K562 (cell line): ENCODE results near the gene BLM. TPM values are rescaled to one million over a fixed set of nuclear protein-coding genes. Genes with fewer than 3 reads are reported as not detected.

Experiments used
- BRCA1 ChIP-seq, 2 experiments: fragments of 450-650 bp in 1 of 2; sonication (generic) in 1 of 2; formaldehyde crosslinking in 1 of 2; IDR thresholded peaks; 2 replicates each; pipeline versions ENCODE4 v1.5.0 to v1.6.1; 2017 to 2020; ENCODE audit warnings: mild to moderate bottlenecking in 1 of 2, missing genetic modification reagents in 1 of 2
- PATZ1 ChIP-seq: fragments of 250-450 bp; sonication (Bioruptor Pico); IDR thresholded peaks from 2 replicates; pipeline ENCODE4 v1.5.0; 2020; ENCODE audit warnings: mild to moderate bottlenecking, borderline replicate concordance
- POLR2G ChIP-seq: fragments of 200-400 bp; formaldehyde crosslinking; IDR thresholded peaks from 2 replicates; pipeline ENCODE4 v1.6.1; 2017; ENCODE audit warnings: low read depth, mild to moderate bottlenecking, antibody characterized with exemption, low read length, moderate library complexity
- SMC3 ChIP-seq: conservative IDR thresholded peaks from 2 replicates; pipeline ENCODE4 v1.6.1; 2011; ENCODE audit warnings: low read depth, low read length, improper control_type of control experiment; ENCODE audit not compliant: insufficient read depth
- THRB ChIP-seq: fragments of 450-650 bp; formaldehyde crosslinking; conservative IDR thresholded peaks from 2 replicates; pipeline ENCODE4 v1.4.0; 2022; ENCODE audit warnings: mild to moderate bottlenecking, missing genetic modification characterization
- polyA plus RNA-seq, 8 experiments: library from polyadenylated mRNA; depleted of rRNA in 4 of 8; stranded (reverse) in 5 of 8; unstranded in 3 of 8; fragments of >200 nt; fragmentation: Nextera tagmentation in 2 of 8; fragmentation: Illumina TruSeq in 1 of 8; extraction: Ambion mirVana in 2 of 8; extraction: Trizol in 1 of 8; gene quantifications; 2 replicates each; pipeline versions ENCODE4 v1.2.1 to v1.2.3, GENCODE V29; 2011 to 2014; ENCODE audit warnings: inconsistent platforms in 1 of 8, missing spikeins in 1 of 8
- total RNA-seq, 7 experiments: library from RNA; depleted of rRNA in 6 of 7; stranded (reverse); fragments of >200 nt in 6 of 7; fragmentation: Illumina TruSeq in 2 of 7; extraction: Trizol in 2 of 7; gene quantifications; 2 replicates each; pipeline versions ENCODE4 v1.2.1 to v1.2.3, GENCODE V29; 2011 to 2021; ENCODE audit warnings: low replicate concordance in 1 of 7
- TF ChIP-seq, protein P1 (sequence below): sonication (generic); formaldehyde crosslinking; IDR thresholded peaks from 2 replicates; pipeline ENCODE4 v1.8.0; 2022; ENCODE audit warnings: missing genetic modification reagents, mild to moderate bottlenecking, borderline replicate concordance
- TF ChIP-seq, protein P2 (sequence below): sonication (generic); formaldehyde crosslinking; IDR thresholded peaks from 2 replicates; pipeline ENCODE4 v1.8.1; 2023; ENCODE audit warnings: mild to moderate bottlenecking, missing genetic modification reagents, moderate library complexity
- TF ChIP-seq, protein P3 (sequence below): fragments of 450-650 bp; IDR thresholded peaks from 2 replicates; pipeline ENCODE4 v1.6.1; 2016; ENCODE audit warnings: antibody characterized with exemption
- TF ChIP-seq, protein P4 (sequence below): IDR thresholded peaks from 2 replicates; pipeline ENCODE4 v1.6.1; 2014; ENCODE audit warnings: antibody characterized with exemption
- TF ChIP-seq, protein P5 (sequence below): fragments of 450-650 bp; IDR thresholded peaks from 2 replicates; pipeline ENCODE4 v1.6.1; 2016; ENCODE audit warnings: low read depth, mild to moderate bottlenecking, moderate library complexity
- TF ChIP-seq, protein P6 (sequence below): fragments of 250-450 bp; sonication (Bioruptor Pico); IDR thresholded peaks from 2 replicates; pipeline ENCODE4 v1.5.1; 2021; ENCODE audit warnings: mild to moderate bottlenecking

BLM gene
- total and polyA plus RNA-seq, 9 of the 15 experiments (the other 6 are each of a cell fraction or from before 2014, with no cell fraction given), result 21.0 to 56.0 (median 43.9) TPM

DNA sequence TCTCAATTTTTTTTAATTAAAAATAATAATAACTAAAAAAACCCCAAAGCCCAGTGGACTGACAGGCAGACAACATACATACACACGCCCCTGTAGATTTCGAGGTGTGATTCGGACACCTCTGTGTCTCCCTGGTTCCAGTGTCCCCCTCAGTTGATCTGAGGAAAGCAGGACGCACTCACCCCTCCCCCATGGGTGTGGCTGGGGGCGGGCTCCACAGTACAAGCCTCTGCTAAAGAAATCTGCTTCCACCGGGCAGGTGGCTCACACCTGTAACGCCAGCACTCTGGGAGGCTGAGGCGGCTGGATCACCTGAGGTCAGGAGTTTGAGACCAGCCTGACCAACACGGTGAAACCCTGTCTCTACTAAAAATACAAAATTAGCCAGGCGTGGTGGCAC lies 33.8 kb upstream of the BLM start (continued):
- no peak for TF ChIP-seq THRB (CRISPR knock-in tag)
- no peak for TF ChIP-seq BRCA1 (IDR thresholded peaks at IDR 0.05)
- no peak for TF ChIP-seq BRCA1 (CRISPR knock-in tag; IDR thresholded peaks at IDR 0.05)
- TF ChIP-seq SMC3, result no peak
- TF ChIP-seq, protein P1, sequence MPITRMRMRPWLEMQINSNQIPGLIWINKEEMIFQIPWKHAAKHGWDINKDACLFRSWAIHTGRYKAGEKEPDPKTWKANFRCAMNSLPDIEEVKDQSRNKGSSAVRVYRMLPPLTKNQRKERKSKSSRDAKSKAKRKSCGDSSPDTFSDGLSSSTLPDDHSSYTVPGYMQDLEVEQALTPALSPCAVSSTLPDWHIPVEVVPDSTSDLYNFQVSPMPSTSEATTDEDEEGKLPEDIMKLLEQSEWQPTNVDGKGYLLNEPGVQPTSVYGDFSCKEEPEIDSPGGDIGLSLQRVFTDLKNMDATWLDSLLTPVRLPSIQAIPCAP (CRISPR knock-in tag), result no peak
- TF ChIP-seq, protein P2, sequence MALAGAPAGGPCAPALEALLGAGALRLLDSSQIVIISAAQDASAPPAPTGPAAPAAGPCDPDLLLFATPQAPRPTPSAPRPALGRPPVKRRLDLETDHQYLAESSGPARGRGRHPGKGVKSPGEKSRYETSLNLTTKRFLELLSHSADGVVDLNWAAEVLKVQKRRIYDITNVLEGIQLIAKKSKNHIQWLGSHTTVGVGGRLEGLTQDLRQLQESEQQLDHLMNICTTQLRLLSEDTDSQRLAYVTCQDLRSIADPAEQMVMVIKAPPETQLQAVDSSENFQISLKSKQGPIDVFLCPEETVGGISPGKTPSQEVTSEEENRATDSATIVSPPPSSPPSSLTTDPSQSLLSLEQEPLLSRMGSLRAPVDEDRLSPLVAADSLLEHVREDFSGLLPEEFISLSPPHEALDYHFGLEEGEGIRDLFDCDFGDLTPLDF (CRISPR knock-in tag), result no peak
- TF ChIP-seq, protein P3, sequence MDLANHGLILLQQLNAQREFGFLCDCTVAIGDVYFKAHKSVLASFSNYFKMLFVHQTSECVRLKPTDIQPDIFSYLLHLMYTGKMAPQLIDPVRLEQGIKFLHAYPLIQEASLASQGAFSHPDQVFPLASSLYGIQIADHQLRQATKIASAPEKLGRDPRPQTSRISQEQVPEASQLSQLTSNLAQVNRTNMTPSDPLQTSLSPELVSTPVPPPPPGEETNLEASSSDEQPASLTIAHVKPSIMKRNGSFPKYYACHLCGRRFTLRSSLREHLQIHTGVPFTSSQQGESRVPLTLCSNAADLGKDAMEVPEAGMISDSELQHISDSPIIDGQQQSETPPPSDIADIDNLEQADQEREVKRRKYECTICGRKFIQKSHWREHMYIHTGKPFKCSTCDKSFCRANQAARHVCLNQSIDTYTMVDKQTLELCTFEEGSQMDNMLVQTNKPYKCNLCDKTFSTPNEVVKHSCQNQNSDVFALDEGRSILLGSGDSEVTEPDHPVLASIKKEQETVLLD, result no peak
- TF ChIP-seq, protein P4, sequence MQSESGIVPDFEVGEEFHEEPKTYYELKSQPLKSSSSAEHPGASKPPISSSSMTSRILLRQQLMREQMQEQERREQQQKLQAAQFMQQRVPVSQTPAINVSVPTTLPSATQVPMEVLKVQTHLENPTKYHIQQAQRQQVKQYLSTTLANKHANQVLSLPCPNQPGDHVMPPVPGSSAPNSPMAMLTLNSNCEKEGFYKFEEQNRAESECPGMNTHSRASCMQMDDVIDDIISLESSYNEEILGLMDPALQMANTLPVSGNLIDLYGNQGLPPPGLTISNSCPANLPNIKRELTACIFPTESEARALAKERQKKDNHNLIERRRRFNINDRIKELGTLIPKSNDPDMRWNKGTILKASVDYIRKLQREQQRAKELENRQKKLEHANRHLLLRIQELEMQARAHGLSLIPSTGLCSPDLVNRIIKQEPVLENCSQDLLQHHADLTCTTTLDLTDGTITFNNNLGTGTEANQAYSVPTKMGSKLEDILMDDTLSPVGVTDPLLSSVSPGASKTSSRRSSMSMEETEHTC, result no peak
- TF ChIP-seq, protein P5, sequence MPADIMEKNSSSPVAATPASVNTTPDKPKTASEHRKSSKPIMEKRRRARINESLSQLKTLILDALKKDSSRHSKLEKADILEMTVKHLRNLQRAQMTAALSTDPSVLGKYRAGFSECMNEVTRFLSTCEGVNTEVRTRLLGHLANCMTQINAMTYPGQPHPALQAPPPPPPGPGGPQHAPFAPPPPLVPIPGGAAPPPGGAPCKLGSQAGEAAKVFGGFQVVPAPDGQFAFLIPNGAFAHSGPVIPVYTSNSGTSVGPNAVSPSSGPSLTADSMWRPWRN, result no peak
- TF ChIP-seq, protein P6, sequence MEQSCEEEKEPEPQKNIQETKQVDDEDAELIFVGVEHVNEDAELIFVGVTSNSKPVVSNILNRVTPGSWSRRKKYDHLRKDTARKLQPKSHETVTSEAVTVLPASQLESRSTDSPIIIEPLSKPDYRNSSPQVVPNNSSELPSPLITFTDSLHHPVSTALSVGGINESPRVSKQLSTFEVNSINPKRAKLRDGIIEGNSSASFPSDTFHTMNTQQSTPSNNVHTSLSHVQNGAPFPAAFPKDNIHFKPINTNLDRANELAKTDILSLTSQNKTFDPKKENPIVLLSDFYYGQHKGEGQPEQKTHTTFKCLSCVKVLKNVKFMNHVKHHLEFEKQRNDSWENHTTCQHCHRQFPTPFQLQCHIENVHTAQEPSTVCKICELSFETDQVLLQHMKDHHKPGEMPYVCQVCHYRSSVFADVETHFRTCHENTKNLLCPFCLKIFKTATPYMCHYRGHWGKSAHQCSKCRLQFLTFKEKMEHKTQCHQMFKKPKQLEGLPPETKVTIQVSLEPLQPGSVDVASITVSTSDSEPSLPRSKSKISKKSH, result no peak
- no peak for TF ChIP-seq POLR2G
- TF ChIP-seq PATZ1 (CRISPR knock-in tag), result no peak
